Stimulated activated CD8-positive, alpha-beta memory T cell treated with anti-CD3 and anti-CD28 coated beads, Interleukin-12 subunit alpha, Interleukin-12 subunit beta, amount 100 ng/mL, for 1 hour (primary cell): Measurements from ENCODE around the gene AVPR1B.

Experiments
- DNase-seq: peaks from one replicate; pipeline ENCODE4 v3.0.0-alpha.2; 2020; ENCODE audit warnings: low read depth

AVPR1B gene, protein sequence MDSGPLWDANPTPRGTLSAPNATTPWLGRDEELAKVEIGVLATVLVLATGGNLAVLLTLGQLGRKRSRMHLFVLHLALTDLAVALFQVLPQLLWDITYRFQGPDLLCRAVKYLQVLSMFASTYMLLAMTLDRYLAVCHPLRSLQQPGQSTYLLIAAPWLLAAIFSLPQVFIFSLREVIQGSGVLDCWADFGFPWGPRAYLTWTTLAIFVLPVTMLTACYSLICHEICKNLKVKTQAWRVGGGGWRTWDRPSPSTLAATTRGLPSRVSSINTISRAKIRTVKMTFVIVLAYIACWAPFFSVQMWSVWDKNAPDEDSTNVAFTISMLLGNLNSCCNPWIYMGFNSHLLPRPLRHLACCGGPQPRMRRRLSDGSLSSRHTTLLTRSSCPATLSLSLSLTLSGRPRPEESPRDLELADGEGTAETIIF

DNA sequence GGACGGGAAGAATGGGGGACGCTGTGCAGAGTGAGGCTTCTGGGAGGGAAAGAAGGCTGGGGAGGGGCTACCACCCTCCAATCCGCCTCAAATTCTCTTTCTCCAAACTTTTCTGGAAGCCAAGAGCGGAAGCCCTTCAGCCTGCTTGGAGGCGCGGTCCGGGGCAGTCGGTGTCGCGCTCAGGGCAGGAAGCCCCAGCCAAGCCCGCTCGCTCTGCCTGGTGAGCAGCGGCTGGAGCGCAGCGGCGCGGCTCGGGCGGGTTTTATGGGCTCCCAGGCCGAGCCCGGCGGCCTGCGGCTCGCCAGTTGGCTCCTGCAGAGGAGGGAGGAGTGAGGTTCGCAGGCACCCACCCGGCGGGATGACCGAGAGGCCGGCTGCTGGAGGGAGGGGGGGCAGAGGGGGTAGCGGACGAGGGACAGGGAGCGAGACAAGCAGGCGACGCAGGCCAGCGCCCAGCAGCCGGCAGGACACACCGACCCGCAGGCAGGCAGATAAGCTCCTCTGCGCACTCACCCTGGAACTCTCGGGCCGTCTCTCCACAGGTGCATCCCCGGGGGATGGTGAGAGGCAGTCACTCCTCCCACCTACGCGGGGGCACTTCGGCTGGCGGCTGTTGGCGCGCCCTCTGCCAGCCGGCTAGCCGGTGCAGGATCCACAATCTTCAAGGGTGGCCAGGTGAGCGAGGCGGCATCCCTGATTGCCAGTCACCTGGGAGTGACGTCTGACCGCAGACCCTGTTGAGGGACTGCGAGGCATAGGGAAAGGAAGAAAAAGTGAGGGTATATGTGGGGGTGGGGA is at the start of gene AVPR1B:
AVPR1B (minus strand) TSS at position 238 of the 798 bp plus-strand sequence. CDS start 498 bp downstream, outside the sequence.
- no peak for DNase-seq

DNA sequence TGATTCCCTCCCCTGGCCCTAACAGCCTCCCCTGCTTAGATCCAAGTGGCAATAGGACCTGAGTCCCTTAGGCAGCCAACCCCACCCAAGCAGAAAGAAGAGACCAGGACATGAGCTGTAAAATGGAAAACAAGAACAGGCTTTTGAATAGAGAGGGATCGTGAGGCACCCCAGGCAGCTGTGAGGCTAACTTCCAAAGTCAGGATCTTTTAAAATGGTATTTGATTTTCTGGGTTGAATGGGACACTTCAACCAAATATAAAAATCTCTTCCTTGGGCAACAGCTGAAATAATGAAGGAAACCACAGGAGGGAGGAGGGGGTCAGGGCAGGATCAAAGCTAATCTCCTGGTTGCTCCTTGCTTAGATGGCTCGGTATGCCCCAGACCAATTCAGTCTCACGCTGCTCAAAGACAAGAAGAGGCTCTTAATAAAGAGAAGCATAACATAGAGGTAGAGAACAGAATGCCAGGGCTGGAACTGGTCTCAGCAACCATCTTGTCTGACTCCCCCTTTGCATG is 28.6 kb upstream of the AVPR1B start:
- DNase-seq = no peak

DNA sequence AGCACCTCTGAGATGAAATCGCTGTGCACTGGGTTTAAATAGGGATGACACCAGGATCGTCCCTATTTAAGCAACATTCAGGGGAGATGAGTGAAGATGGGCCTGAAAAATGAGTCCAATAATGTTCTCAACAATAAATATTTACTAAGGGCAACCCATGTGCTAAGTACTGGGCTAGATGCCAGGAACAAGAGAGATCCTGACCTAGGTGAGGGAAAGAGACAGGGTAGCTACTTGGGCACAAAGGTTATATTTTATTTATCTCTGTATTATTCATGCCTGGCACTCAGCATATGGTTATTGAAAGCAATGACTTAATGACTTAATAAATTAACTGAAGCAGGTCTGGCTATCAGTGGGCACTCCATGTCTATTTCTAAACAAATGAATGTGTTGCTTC is 27.4 kb upstream of the AVPR1B start:
- DNase-seq = no peak

DNA sequence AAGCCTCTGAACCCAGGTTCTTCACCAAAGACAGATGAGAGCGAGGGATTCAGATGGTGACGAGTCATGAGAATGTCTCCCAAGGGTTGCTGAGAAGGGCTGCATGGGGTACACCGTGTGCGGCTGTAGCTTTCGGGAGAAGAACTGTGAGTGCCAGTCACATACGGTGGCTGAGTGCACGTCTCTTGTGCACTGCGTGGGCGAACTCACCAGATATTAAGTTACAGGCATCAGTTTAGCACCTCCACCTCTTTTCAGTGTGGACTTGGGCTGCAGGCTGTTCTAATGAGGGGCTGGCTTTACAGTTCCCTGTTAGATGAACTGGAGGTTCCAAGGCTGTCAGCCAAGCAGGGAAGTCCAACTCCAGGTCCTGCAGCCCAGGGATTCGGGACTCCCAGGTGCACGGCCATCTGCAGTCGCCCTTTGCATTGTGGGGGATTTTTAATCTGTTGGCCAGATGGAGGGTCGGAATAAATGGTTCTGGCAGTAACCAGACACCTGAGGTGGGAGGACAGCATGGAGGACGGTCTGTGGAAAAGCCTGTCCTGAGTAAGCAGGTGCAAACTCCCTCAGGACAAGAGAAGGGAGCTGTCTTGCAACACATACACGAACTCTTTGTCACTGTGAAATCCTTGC is 26.5 kb upstream of the AVPR1B start:
- no peak for DNase-seq

DNA sequence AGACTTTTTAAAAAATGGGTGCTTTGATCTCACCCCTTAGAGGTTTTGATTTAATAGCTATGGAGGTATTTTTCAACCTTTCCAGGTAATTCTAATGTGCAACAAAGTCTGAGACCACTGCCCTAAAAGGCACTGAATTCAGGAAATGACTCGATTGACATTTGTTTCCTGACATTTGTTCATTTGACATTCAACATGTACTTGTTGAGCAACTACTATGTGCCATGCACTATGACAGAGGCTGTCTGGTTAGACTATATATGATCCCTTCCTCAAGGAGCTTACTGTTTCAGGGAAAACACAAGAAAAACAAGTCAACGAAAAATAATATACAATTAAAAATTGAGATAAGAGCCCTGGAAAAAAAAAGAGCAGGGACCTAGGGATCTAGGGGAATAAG is 25.6 kb upstream of the AVPR1B start:
- no peak for DNase-seq

DNA sequence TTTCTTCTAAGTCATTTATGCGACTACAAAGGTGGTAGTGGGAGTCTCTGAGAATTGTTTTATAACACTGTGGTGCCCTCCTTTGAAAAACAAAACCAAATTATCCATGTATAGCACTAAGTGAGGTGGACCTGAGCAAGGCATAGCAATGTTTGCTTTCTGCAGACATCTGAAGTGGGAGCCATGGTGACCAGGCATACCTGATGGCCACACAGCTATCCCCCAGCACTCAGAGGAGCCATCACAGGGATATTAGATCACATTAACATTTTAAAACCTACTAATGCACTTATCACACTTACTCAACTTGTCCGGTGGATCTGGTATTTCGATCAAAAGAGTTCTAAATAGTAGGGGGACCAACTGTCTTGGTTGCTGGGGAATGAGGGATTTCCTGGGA is 24.8 kb upstream of the AVPR1B start:
- DNase-seq = no peak

DNA sequence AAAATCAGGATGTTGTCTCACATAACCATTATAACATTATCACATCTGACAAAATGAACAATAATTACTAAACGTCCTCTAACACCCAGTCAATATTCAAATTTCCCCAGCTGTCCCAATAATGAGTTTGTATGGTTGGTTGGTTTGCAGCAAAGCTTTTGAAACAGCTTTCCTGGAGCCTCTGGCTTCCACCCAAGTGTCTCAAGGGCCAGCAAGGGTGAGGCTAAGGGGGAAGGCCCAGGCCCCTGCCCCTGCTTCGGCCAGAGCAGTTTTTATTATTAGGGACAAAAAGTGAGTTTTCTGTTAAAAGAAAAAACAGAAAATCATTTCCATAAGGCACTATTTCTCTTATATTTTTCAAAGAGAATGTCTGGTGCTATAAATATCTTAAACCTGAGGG is 19.1 kb upstream of the AVPR1B start:
- no peak for DNase-seq

DNA sequence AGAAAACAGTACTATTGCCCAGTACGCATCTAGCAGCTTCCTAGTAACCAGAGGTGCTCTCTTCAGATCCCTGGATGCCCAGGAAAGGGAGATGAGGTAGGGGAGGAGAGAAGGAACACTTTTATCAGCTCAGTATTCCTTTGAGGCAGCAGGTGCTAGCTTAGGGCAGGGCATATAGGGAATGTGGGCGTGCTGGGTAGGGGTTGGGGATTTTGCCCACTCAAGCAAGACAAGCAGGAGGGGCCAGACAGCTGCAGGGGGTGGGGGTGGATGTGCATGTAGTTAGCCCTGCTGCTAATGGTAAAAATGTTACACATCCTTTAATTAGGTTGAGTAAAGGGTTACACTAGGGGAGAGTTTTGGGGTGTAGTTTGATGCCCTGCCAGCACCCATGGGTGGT is 18.1 kb upstream of the AVPR1B start:
- DNase-seq = no peak

DNA sequence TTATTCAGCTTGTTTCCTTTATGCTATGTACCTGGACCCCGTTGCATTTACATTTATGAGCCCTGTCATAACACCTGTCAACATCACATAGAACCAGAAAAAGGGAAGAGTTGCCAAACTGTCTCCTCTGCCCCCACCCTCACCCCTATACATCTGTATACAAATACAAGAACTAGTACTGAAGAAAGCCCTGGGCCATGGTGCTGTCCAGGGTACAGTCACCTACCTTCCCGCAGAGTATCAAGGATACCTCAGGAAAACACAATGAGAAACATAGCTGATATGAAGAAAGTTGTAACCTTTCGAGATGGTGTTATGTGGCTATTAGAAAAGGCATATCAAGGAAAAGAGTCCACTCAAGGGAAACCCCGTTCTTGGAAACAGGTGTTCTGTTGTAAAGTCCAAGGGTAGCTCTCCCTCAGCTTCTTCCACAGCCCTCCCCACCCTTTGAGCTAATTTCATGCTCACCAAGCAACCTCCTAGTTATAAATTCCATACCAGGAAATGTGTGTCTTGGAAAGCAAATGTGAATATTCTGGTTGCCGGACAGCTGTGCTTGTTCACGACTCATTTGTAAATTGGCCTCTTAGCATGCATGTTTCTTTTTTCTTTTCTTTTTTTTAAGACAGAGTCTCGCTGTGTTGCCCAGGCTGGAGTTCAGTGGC is 16.7 kb upstream of the AVPR1B start:
- no peak for DNase-seq

DNA sequence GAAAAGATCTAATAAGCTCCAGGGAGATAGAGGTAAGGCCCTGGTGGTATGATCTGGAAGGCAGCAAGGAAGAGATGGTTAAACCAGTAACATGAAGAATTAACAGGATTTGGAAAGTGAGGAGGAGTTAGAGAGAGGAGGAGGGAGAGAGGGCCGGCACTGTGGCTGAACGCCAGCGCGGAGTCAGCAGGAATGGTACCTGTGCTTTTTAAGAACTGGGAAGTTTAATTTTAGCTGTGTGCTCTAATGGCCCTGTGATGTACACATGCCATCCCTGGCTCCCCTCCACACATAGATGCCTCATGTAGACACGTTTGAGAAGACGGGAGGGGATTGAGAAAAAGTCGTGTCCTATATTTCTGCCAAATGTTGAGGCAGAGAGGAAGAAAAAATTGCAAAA is 13.8 kb upstream of the AVPR1B start:
- no peak for DNase-seq

DNA sequence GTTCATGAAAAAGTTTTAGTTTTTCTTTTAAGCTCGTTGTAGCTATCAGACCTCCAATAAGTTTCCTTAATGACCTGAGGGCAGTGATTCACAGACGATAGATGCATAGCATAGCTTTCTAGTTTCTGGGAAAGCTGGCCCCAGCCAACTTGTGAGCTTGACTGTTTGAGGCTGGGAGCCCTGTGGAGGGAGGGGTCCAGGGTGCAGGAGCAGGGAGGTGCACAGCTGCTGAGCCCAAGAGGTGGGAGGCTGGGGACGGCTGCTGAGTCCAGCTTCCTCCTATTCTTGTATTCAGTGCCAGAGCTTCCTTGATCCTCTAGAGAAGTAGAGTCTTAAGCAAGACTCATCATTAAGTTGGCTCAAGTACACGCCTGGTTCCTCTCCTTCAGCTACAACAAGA is 11.0 kb upstream of the AVPR1B start:
- DNase-seq = no peak

DNA sequence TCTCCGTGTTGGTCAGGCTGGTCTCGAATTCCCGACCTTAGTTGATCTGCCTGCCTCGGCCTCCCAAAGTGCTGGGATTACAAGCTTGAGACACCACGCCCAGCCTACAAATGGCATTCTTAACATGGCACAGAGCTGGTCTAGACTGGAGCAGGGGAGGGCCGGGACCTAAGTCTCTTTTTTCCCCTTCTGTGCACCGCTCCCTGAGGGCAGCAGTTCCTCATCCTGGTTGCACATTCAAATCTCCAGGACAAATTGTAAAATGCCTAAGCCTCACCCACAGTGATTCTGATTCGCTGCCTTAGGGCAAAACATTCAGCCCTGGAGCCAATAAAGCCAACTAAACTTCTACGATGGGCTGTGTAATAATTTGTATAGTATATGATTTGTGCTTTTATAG is 10.1 kb upstream of the AVPR1B start:
- no peak for DNase-seq

DNA sequence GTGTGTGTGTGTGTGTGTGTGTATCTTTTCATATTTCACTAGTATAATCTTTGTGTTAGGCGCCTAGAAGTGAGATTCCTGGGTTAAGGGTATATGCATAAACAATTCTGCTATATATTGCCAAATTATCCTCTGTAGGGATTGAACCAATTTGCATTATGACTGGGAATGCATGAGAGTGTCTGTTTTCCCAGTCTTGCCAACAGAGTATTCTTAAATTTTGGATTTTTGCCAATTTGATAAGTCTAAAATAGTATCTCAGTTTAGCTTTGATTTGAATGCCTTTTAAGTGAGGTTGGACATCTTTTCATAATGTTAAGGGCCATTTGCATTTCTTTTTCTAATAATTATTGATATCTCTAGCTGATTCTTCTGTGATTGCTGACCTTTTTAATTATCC is 8.2 kb upstream of the AVPR1B start:
- no peak for DNase-seq

DNA sequence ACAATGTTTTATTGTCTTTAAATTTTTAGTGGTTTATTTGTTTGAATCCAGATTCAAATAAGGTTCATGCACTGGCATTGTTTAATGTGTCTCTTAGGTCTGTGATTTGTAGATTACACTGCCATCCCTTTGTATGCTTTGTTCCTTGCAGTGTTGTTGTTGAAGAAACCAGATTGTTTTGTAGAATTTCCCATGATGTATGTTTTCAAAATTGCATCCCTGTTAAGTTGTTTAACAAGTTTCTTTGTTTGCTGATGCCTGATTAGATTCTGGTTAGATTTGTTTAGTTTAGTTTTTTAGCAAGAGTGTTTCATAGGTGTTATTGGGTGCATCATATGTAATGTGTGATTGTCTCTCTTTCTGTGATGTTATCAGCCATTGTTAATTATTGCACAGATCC is 5.5 kb upstream of the AVPR1B start:
- DNase-seq = no peak

DNA sequence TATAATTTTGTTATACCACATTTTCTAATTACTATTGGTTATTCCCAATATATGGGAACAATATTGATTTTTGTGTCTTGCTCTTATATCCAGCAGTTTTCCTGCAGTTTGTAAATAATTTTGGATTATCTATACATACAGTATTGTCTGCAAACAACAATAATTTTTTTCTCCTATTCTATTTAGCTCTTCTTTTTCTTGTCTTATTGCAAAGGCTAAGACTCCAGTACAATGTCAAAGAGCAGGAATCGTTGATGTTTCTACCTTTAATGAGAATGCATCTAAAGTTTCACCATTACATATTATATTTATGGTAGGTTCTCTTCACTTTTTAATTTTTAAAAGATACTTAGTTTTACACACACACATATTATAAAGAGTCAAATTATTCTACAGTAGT is 4.1 kb upstream of the AVPR1B start:
- DNase-seq = no peak

DNA sequence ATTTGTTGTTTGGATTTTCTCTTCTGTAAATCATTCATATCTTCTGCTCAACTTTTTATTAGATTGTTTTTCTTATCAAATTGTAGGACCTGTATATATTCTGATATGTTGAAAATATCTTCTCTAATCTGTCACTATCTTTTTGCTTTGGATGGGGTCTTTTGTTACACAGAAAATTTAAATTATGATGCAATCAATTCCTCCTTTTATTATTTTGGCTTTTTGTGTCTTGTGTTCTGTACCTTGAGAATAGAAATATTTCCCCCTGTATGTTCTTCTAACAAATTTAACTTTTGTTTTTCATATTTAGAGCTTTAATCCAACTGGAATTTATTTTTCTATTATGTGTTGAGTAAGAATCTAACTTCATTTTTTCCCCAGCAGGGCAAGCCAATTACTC is 3.2 kb upstream of the AVPR1B start:
- no peak for DNase-seq

DNA sequence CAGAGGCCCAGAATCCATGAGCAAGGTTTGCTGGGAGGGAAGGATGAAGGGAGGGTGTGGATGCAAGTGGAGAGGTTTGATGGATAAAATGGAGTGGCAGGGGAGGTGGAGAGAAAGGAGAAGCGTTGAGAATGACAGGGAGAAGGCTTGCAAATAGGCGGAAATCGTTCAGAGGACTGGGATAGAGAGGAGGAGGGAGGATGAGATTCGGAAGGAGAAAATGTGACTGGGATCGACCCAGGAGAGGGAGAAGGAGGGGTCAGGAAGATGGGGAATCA is 376 bp downstream of the AVPR1B start:
- no peak for DNase-seq

DNA sequence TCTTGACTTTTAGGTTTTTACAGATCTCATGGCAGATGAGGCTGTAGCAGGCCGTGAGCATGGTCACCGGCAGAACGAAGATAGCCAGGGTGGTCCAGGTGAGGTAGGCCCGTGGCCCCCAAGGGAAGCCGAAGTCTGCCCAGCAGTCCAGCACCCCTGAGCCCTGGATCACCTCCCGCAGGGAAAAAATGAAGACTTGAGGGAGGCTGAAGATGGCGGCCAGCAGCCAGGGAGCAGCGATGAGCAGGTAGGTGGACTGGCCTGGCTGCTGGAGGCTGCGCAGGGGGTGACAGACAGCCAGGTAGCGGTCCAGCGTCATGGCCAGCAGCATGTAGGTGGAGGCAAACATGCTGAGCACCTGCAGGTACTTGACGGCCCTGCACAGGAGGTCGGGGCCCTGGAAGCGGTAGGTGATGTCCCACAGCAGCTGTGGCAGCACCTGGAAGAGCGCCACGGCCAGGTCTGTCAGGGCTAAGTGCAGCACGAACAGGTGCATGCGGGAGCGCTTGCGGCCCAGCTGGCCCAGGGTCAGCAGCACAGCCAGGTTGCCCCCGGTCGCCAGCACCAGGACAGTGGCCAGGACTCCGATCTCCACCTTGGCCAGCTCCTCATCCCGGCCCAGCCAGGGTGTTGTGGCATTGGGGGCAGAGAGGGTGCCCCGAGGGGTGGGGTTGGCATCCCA is 856 bp downstream of the AVPR1B start:
- no peak for DNase-seq

DNA sequence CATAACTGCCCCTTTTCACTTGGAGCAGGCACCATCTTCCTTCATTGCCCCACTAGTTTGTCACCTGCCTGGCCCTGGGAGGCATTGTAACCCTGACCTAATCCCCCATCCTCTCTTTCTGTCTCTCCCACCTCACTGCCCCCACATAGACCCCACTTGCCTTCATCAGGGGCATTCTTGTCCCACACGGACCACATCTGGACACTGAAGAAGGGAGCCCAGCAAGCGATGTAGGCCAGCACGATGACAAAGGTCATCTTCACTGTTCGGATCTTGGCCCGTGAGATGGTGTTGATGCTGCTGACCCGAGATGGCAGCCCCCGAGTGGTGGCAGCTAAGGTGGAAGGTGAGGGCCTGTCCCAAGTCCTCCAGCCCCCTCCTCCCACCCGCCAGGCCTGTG is 1.4 kb downstream of the AVPR1B start:
- no peak for DNase-seq

DNA sequence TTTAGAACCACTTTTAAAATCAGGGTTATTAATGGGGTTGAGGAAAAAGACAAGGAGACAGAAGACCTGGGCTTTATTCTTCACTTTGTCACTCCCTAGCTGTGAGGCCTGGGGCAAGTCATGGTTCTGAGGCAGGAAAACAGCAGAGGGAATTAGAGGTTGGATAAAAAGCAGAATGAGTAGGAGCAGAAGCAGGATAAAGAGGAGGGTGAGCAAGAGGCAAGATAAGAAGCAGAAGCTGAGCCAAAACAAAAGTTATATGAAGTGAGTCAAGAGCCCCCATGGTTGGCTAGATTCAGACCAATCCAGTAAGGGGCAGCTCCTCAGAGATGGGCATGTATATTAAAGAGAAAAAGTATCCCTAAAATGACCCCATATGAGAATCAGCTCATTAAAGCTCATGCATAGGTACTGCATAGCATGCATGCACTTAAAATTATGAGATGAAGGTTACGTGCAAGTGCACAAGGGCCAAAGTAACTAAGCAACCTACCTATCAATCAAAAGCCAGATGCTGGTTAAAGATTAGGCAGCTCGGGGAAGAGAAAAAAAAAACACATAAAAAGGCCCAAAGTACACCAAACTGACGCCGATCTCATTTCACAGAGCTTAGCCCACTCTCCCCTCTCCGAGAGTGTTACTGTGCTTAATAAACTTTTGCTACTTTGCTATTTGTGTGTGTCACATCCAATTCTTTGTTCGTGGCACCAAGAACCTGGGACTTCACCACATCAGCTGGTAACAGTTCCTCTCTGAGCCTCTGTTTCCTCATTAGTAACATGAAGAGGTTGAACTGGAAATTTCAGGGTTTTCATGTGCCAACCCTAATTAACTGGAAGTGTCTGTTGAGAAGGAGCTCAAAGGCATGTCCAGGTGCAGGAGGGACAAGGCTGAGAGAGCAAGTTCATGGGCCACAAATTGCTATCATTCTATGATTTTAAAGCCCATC is 2.2 kb downstream of the AVPR1B start:
- DNase-seq = no peak
